GM21737 (cell line): ENCODE data around the gene SLFN12.
A peak's percentile ranks its signal among the peaks of the same experiment; 100 is the strongest.
"Not testable (repeated sequence)": the region's sequence is repeated elsewhere in the genome, so short reads cannot be mapped to it uniquely, and the experiment has no call there.

Experiments used
- ATAC-seq: cut with Tn5 transposase; IDR thresholded peaks from one replicate; pipeline ENCODE4 v1.9.1; 2021; ENCODE audit warnings: mild to moderate bottlenecking, moderate library complexity; ENCODE audit not compliant: unreplicated experiment

Gene SLFN12

DNA sequence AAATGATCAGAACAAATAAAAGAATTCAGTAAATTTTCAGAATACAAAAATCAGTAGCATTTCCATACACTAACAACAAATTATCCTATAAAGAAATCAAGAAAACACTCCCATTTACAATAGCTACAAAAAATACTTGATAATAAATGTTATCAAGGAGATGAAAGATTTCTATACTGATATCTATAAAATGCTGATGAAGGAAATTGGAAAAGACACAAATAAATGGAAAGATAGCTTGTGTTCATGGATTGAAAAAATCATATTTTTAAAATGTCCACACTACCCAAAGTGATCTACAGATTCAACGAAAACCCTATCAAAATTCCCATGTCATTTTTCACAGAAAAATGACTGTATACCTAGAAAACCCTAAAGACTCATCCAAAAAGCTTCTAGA is 18.1 kb downstream of the SLFN12 start:
- ATAC-seq: no peak

DNA sequence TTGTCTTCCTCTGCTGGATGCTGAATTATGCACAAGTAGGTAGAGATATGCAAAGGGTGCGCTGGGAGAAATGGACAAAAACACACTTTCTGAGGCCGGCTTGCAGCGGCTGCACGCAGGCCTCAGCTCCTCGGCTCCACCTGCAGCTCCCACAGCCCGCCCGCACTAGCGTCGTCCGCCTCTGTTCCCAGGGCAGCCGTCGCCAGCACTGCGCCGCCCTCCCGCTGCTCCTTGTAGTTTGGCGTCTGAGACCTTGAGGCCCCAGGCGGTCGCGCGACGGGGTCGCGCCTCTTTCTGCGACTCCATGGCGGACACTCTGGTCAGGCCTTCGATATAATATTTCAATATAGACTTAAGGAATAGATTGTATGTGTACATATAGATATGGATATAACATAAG is 24.8 kb downstream of the SLFN12 start:
- ATAC-seq: no peak

DNA sequence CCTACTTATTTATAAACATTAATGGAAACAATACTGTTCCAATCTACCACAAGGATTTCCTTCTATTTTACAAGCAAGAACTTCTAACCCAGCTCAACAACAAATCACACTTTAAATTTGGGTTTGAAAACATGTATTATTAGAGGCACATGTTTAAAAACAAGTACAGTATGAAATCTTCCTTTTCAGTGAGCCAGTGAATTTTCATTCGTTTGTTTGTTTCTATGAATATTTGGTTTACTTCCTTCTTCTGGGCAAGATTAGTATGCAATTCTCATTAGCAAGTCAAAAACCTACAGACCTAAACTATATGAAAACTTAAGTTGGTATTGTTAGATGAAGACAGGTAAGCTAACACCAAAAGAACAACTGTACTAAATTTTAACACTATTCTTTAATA is 25.7 kb downstream of the SLFN12 start:
- ATAC-seq: no peak

DNA sequence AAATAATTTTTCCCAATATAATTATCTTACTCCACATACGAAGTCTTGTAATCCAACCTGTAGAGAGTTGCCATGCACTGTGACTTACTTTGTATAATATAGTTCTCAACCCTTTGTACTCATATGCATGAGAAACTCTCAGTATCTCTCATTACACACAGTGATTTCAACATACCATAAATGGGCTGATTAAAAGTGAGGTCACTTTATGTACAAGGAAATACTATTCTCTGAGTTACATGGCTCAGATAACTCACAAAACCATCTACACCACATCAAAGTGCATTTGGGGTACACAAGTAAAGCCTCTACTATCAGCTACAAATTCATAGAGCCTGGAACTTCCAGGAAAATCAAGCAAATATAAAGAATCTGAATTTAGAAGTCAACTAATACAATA is 27.9 kb downstream of the SLFN12 start:
- ATAC-seq: no peak

DNA sequence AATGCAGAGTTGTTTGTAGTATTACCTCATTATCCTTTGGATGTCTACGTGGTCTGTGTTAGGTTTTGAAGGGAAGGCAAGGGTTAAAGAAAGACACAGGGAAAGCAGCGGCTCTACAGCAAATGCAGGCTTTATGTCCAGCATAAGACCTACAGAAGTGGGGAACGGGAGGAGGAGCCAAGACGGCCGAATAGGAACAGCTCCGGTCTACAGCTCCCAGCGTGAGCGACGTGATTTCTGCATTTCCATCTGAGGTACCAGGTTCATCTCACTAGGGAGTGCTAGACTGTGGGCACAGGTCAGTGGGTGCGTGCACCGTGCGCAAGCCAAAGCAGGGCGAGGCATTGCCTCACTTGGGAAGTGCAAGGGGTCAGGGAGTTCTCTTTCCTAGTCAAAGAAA is 38.5 kb downstream of the SLFN12 start:
- not testable (repeated sequence) for ATAC-seq

DNA sequence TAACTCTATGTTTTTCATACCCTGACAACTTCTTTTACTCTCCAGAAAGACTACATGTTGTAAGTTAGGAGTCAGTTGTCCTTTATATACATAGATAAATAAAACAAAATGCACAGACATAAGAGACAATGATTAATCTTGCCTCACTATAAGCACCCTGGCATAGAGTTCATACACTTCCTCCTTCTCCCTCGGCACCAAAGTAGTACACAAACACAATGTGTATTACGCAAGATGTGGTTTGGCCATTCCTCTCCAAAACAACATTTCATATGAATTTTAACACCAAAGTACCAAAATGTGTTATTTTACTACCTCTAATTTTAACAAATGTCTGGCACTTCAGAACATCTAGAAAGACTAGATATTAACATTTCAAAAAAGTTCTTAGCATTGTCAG is 41.6 kb downstream of the SLFN12 start:
- ATAC-seq: no peak

DNA sequence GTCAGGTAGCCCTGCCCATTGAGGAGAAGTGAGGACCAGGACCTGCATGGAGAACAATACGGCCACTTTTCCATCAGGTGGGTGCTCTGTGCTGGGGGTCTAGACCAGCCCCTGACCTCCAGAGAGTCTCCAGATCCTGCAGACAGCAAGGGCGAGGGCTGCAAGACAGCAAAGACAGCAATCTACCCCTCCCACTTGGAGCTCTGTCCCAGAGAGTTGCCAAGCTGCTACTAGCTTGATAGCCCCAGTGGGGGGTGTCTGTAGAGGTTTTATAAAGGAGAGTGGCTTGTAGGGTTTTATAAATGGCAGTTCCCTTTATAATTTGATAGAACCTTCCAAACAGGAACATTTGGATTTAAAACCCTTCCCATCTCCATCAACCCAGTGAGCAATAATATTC is 42.1 kb downstream of the SLFN12 start:
- no peak for ATAC-seq

DNA sequence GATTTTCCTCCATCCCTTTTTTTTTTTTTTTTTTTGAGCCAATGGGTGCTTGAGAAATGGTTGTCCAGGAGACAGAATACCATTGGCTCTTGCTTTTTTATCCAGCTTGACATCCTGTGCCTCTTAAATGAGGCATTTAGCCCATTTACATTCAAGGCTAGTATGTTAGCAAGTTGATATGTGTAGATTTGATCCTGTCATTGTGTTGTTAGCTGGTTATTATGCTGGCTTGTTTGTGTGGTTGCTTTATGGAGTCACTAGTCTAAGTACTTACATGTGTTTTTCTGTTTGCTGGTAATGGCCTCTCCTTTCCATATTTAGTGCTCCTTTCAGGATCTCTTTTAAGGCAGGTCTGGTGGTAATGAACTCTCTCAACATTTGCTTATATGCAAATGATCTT is 44.8 kb downstream of the SLFN12 start:
- ATAC-seq: no peak

DNA sequence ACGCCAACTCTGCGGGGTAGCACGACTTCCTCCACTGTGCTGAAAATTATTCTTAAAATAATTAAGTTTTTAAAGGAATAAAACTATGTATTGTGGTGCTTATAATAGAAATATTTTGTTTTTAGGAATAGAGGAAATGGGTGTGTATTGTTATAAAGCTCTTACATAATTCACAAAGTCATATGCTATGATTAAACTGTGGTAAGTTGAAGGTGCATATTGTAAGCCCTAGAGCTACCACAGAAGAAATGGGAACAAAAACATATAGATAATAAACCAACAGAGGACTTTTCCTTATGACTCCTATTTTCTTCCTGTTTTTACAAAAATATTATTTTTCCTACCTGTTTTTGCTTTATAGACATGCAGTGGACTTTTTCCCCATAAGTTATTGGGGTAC is 54.6 kb downstream of the SLFN12 start:
- no peak for ATAC-seq

DNA sequence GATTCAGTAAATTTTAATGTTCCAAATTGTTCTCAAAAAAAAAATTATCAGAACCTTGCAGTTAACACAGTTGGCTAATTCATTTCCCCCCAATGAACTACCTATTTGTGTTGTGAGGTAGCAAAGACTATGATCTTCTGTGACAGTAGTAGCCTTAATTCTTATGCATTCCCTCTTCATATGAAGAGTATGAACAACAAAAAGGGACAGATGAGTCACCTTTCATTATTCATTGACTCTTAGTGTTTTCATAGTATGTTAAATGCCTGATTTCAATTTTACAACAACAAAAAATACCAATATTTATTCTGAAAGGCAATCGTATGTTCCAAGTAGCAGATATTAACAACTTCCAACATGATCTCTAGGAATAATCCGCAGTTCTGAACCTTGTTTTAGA is 55.2 kb downstream of the SLFN12 start:
- ATAC-seq: no peak

DNA sequence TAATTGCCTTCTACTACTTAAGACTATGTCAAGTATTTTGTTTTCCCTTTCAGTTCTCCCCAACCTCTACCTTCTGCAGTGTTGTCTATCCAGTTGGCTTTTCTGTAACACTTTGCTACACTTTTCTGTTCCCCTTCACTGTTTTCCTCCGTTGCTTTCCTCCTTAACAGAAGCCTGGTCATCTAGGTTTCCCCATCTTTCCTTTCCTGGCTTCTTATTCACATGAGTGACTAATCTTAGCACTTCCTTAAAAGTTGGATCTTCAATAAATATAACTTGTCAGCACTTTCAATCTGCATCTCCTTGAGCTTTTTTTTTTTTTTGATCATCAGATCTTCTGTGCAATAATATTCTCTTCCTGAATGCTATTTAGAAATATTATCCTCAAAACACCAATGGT is 56.1 kb downstream of the SLFN12 start:
- no peak for ATAC-seq

DNA sequence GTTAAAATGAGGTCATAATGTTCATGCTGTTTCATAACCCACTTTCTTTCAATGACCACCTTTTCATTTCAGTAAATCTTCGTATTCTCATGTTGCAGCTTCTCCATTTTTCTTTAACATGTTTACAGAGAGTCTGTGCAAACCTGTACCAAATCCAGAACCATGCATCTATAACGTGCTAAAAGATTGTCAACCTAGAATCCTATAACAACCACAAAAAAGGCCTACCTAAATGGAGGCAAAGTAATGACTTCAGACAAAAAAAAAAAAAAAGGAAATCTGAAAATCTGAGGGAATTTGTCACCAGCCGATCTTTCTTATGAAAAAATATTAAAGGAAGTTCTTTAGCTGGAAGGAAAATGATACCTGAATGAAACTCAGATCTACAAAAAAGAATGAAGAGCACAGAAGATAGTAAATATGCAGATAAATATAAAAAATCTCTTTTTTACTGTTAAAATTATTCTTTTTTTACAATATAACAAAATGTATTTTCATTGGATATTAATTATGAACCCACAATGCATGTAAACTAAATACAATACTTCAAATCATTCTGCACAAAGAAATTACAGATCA is 57.4 kb downstream of the SLFN12 start:
- no peak for ATAC-seq

DNA sequence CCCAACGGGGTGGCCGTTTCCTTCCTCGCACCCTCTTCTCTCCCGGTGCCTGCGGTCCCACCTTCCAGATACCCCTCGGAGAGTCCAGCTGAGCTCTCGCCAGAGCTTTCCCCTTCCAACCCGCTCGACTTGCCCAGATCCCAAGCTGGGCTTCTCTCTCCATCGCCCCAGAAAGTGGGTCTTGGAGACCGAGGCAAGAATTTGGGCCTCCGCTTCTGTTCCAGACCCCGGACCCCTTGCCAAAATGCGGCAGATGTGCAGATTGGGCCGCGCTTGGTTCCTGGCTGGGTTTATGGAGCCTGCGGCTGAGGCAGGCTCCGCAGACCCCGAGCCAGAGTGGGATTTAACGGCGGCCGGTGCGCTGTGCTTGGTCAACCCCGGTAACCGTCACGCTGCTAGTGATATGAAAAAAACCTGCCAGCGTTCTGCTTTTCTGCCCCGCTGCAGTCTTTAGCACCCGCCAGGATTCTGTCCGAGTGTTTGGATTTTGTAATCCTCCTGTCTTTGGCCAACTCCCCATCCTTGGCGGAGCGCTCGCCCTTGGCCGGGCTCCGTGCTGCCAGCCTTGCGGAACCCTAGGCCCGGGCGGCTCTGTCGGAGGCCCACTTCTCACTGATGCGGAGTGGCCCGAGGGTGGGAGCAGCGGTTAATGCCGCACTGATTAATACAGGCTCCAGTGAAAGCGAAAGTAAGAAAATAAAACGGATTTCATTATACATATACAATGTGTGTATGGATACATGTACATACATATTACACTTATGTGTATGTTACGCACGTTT is 58.1 kb downstream of the SLFN12 start:
- no peak for ATAC-seq

DNA sequence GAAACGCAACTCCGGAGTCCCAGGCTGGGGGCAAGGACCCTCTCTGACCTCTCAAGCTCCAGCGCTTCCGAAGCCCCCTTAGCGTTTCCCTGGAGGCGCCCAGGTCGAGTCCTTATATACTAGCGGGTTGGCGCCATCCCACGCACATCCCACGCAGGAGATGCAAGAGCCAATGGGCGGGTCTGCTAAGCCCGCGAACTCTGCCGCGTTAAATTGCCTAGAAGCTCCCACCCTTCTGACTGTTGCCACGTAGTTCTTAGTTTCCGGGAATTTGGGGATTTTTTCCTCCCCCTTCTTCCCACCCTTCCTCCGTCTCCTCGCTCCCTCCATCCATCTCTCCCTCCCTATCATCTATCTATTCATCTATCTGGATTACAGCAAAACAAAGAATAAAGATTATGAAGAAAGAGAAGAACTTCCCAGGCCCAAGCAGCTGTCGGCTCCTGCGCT is 58.7 kb downstream of the SLFN12 start, which contains the start of gene SLFN11:
SLFN11 (minus strand) TSS at position 88 of the 450 bp plus-strand sequence. CDS start 9,814 bp downstream, outside the sequence.
- ATAC-seq: no peak

DNA sequence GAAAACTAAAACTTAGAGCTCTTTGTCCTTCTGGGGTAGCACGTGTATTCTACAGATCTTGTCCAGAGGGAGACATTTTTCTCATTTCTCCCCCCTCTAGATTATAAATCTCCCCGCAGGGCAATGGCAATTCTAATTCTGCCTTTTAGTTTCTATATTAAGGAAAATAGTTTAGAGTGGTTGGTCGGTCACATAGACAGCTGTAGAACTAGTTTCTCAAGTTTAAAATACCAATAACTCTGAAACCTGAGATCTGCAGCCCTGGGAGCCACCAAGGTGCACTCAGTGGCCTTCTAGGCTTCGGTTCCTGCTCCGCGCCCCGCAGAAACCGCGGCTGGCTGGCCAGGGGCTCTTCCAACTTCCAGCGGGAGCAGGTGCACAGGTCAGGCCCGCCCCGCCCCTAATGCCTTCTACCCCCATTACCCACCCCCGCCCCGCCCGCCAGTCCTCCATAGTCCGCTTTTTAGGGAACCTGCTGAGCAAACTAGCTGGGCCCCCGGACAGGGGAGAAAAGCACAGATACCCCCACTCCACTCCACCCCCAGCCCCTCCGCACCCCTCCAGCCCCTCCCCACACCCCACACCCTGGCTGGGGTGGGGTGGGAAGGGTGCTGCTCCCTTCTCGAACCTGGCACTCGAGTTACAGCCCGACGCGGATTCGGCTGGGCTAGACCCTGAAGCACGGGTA is 59.3 kb downstream of the SLFN12 start:
- ATAC-seq: no peak

DNA sequence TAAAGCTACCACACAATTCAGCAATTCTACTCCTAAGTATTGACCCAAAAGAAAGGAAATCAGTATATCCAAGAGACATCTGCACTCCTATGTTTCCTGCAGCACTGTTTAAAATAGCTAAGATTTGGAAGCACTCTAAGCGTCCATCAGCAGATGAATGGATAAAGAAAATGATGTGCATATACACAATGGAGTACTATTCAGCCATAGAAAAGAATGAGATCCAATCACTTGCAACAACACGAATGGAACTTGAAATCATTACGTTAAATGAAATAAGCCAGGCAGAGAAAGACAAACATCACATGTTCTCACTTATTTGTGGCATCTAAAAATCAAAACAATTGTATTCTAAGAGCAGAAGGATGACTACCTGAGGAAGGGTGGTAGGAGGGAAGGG is 60.4 kb downstream of the SLFN12 start:
- no peak for ATAC-seq

DNA sequence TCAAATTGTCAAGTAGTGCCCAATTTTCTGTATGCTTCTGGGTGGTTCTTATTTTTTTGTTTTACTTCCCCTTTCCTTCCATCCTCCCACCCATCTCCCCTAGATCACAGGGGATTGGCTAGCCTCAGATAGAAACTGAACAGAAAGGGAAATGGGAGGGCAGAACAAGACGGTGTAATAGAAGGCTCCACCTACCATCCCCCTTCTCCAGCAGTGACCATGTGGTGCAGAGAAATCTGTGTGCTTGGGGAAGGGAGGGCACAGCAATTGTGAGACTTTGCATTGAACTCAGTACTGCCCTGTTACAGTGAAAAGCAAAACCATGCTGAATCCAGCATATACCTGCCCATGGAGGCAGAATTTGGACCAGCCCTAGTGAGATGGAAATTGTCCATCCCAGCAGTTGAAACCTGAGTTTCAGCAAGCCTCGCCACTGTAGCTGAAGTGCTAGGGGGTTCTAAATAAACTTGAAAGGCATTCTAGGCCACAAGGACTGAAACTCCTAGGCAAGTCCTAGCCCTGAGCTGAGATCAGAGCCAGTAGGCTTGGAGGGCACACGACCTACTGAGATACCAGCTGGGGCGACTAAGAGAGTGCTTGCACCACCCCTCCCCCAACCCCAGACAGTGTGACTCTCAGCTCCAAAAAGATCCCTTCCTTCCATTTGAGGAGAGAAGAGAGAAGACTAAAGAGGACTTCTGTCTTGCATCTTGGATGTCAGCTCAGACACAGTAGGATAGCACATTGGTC is 64.0 kb downstream of the SLFN12 start:
- ATAC-seq: peak; percentile 92

DNA sequence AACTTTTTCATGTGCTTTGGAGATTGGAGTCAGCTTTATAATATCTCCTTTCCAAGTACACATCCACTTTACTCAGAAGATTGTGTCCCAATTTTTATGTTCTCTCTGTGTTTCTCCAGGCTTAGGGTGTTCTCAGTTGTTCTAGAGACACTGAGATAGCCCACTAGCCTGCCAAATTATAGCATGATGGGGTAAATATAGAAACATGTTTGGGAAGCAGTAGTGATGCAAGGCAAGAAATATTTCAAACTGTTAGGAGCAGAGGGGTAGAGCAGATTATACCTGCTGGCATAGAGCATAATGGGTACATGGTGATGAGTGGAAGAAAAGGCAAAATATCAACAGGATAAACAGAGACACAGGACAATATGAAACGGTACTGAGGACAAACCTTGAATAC is 71.3 kb downstream of the SLFN12 start:
- ATAC-seq: no peak
